ENCODE measurements around the gene VGLL2. TPM values are rescaled to one million over a fixed set of nuclear protein-coding genes. Genes with fewer than 3 reads are reported as not detected.

VGLL2 gene
- total RNA-seq, 1 experiment from 2014 or later = not detected

DNA sequence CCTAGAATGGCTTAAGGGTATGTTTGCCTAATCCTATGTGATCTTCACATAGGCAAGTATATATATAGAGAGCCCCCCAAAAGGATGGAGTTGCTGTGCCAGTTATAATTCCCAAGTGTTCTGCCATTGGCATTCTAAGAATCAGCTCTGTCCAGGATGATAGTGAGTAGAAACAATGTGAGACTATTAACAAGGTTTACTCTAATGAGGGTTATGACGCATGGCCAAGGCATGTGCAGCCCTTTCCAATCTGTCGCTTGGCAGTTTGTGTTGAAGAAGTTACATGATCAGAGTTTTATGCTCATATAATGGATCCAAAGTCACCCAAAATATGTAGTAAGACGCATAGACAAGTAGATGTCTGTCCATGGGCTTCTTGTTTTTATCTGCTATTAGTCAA, 33.6 kb downstream of the VGLL2 start:
- no peaks in the 10 kb centered on the region for H3K9me3 Mint-ChIP-seq (ENCODE audit: unreplicated experiment)
- TF ChIP-seq, protein P1, sequence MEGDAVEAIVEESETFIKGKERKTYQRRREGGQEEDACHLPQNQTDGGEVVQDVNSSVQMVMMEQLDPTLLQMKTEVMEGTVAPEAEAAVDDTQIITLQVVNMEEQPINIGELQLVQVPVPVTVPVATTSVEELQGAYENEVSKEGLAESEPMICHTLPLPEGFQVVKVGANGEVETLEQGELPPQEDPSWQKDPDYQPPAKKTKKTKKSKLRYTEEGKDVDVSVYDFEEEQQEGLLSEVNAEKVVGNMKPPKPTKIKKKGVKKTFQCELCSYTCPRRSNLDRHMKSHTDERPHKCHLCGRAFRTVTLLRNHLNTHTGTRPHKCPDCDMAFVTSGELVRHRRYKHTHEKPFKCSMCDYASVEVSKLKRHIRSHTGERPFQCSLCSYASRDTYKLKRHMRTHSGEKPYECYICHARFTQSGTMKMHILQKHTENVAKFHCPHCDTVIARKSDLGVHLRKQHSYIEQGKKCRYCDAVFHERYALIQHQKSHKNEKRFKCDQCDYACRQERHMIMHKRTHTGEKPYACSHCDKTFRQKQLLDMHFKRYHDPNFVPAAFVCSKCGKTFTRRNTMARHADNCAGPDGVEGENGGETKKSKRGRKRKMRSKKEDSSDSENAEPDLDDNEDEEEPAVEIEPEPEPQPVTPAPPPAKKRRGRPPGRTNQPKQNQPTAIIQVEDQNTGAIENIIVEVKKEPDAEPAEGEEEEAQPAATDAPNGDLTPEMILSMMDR (IDR thresholded peaks at IDR 0.05; ENCODE audit: unreplicated experiment) = no peak
- POLR2A ChIA-PET = no interaction called here
- BruUV-seq (replicated peaks) = no TSS peak
- H3K27me3 Mint-ChIP-seq (ENCODE audit: insufficient read depth, unreplicated experiment) = no peaks in the 10 kb centered on the region
- H3K27ac Mint-ChIP-seq (ENCODE audit: low read depth, unreplicated experiment) = peak overlapping the region; percentile 27
- H3K4me3 Mint-ChIP-seq (ENCODE audit: unreplicated experiment) = no peak overlapping the region
- H3K36me3 Mint-ChIP-seq (ENCODE audit: insufficient read depth, unreplicated experiment) = peaks cover 71% of the 10 kb centered on the region
- CTCF ChIA-PET = no interaction called here
- no peak for DNase-seq (ENCODE audit: unreplicated experiment)
- intact Hi-C loops (cut with micrococcal nuclease) = no loop called here
- no peaks in the 10 kb centered on the region for H3K4me1 Mint-ChIP-seq (ENCODE audit: insufficient read depth, unreplicated experiment)

- DNase-seq (ENCODE audit: unreplicated experiment) = no peak
- ChIA-PET POLR2A (no interaction called here), CTCF (interaction anchor here (0.6 to 1.3 kb wide), 2 partner anchors 14 to 51 kb away, joined by 4 read pairs; no protein-coding TSS in a partner anchor)
- intact Hi-C loops (cut with micrococcal nuclease) = no loop called here
- Mint-ChIP-seq H3K9me3 (ENCODE audit: unreplicated experiment) (no peaks in the 10 kb centered on the region), H3K4me3 (ENCODE audit: unreplicated experiment) (no peak overlapping the region), H3K27ac (ENCODE audit: low read depth, unreplicated experiment) (no peak overlapping the region), H3K4me1 (ENCODE audit: insufficient read depth, unreplicated experiment) (no peaks in the 10 kb centered on the region), H3K27me3 (ENCODE audit: insufficient read depth, unreplicated experiment) (no peaks in the 10 kb centered on the region), H3K36me3 (ENCODE audit: insufficient read depth, unreplicated experiment) (peaks cover 97% of the 10 kb centered on the region)
- no TSS peak for BruUV-seq (replicated peaks)
- TF ChIP-seq, protein P1 (IDR thresholded peaks at IDR 0.05; ENCODE audit: unreplicated experiment) = no peak
Observed at GRCh38 chr6:117303323-117303722, 38.0 kb downstream of the VGLL2 start.

- TF ChIP-seq, protein P1 (IDR thresholded peaks at IDR 0.05; ENCODE audit: unreplicated experiment) = no peak
- Mint-ChIP-seq H3K27ac (ENCODE audit: low read depth, unreplicated experiment) (no peak overlapping the region), H3K4me1 (ENCODE audit: insufficient read depth, unreplicated experiment) (no peaks in the 10 kb centered on the region), H3K27me3 (ENCODE audit: insufficient read depth, unreplicated experiment) (no peaks in the 10 kb centered on the region), H3K36me3 (ENCODE audit: insufficient read depth, unreplicated experiment) (peaks cover 97% of the 10 kb centered on the region), H3K4me3 (ENCODE audit: unreplicated experiment) (no peak overlapping the region), H3K9me3 (ENCODE audit: unreplicated experiment) (no peaks in the 10 kb centered on the region)
- no peak for DNase-seq (ENCODE audit: unreplicated experiment)
- no TSS peak for BruUV-seq (replicated peaks)
- ChIA-PET CTCF (interaction anchor here (0.8 kb wide), 1 partner anchor 12 kb away, joined by 4 read pairs; no protein-coding TSS in a partner anchor), POLR2A (no interaction called here)
- intact Hi-C loops (cut with micrococcal nuclease) = no loop called here
Observed at GRCh38 chr6:117304446-117304845, 39.1 kb downstream of the VGLL2 start.

- no peak for DNase-seq (ENCODE audit: unreplicated experiment)
- intact Hi-C loops (cut with micrococcal nuclease) = no loop called here
- BruUV-seq (replicated peaks) = no TSS peak
Observed at GRCh38 chr6:117306227-117306790, 41.0 kb downstream of the VGLL2 start.

More at GRCh38 chr6:117306227-117306790, 41.0 kb downstream of the VGLL2 start:
- H3K27ac Mint-ChIP-seq (ENCODE audit: low read depth, unreplicated experiment) = no peak overlapping the region
- no peaks in the 10 kb centered on the region for H3K27me3 Mint-ChIP-seq (ENCODE audit: insufficient read depth, unreplicated experiment)
- H3K36me3 Mint-ChIP-seq (ENCODE audit: insufficient read depth, unreplicated experiment) = peaks cover 97% of the 10 kb centered on the region
- POLR2A ChIA-PET = interaction anchor here (0.7 kb wide), 1 partner anchor 414 kb away, joined by 3 read pairs; no protein-coding TSS in a partner anchor
- no peaks in the 10 kb centered on the region for H3K9me3 Mint-ChIP-seq (ENCODE audit: unreplicated experiment)
- no peaks in the 10 kb centered on the region for H3K4me1 Mint-ChIP-seq (ENCODE audit: insufficient read depth, unreplicated experiment)
- no peak overlapping the region for H3K4me3 Mint-ChIP-seq (ENCODE audit: unreplicated experiment)
- CTCF ChIA-PET = no interaction called here
- TF ChIP-seq, protein P1 (IDR thresholded peaks at IDR 0.05; ENCODE audit: unreplicated experiment) = no peak

Measured in MCF 10A (cell line).